Chondrocyte (in vitro differentiated cells): Measurements from ENCODE around the gene TASP1. TPM values are rescaled to one million over a fixed set of nuclear protein-coding genes. Genes with fewer than 3 reads are reported as not detected.

Experiments used
- DNase-seq: peaks from one replicate; pipeline ENCODE4 v3.0.0; 2021; ENCODE audit warnings: mixed read lengths, low spot score
- H3K27ac Mint-ChIP-seq: one replicate; pipeline ENCODE4 v1.8.0; 2021; ENCODE audit warnings: mild to moderate bottlenecking, moderate library complexity, mixed read lengths; ENCODE audit not compliant: unreplicated experiment
- H3K27me3 Mint-ChIP-seq: 2 replicates; pipeline ENCODE4 v1.8.0; 2021; ENCODE audit warnings: low read depth, mixed read lengths
- H3K36me3 Mint-ChIP-seq: 2 replicates; pipeline ENCODE4 v1.8.0; 2021; ENCODE audit warnings: low read depth, mixed read lengths
- H3K4me1 Mint-ChIP-seq: 2 replicates; pipeline ENCODE4 v1.8.0; 2021; ENCODE audit warnings: low read depth, mild to moderate bottlenecking, mixed read lengths
- H3K4me3 Mint-ChIP-seq: one replicate; pipeline ENCODE4 v1.8.0; 2021; ENCODE audit warnings: mild to moderate bottlenecking, moderate library complexity, mixed read lengths; ENCODE audit not compliant: unreplicated experiment
- H3K9me3 Mint-ChIP-seq: 2 replicates; pipeline ENCODE4 v1.8.0; 2021; ENCODE audit warnings: low read depth, mixed read lengths
- total RNA-seq: library from RNA; stranded (reverse); gene quantifications from 3 replicates; pipeline ENCODE4 v1.2.1, GENCODE V29; 2021
- TF ChIP-seq, protein P1 (sequence below): fragments of 200-600 bp; sonication (generic); IDR thresholded peaks from 2 replicates; pipeline ENCODE4 v1.5.0; 2021; ENCODE audit warnings: antibody characterized with exemption, mild to moderate bottlenecking, moderate library complexity

Gene TASP1
- total RNA-seq, 1 donor from 2014 or later = 9.0 TPM

- TF ChIP-seq, protein P1, sequence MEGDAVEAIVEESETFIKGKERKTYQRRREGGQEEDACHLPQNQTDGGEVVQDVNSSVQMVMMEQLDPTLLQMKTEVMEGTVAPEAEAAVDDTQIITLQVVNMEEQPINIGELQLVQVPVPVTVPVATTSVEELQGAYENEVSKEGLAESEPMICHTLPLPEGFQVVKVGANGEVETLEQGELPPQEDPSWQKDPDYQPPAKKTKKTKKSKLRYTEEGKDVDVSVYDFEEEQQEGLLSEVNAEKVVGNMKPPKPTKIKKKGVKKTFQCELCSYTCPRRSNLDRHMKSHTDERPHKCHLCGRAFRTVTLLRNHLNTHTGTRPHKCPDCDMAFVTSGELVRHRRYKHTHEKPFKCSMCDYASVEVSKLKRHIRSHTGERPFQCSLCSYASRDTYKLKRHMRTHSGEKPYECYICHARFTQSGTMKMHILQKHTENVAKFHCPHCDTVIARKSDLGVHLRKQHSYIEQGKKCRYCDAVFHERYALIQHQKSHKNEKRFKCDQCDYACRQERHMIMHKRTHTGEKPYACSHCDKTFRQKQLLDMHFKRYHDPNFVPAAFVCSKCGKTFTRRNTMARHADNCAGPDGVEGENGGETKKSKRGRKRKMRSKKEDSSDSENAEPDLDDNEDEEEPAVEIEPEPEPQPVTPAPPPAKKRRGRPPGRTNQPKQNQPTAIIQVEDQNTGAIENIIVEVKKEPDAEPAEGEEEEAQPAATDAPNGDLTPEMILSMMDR = no peak
- H3K36me3 Mint-ChIP-seq = peaks cover 3% of the 10 kb centered on the region
- peaks cover 3% of the 10 kb centered on the region for H3K9me3 Mint-ChIP-seq
- DNase-seq = no peak
- no peak overlapping the region for H3K4me3 Mint-ChIP-seq
- no peaks in the 10 kb centered on the region for H3K4me1 Mint-ChIP-seq
- H3K27me3 Mint-ChIP-seq = no peaks in the 10 kb centered on the region
- H3K27ac Mint-ChIP-seq = no peak overlapping the region
These were observed 71.1 kb downstream of the TASP1 start for GRCh38 chr20:13567663-13568062.

DNA sequence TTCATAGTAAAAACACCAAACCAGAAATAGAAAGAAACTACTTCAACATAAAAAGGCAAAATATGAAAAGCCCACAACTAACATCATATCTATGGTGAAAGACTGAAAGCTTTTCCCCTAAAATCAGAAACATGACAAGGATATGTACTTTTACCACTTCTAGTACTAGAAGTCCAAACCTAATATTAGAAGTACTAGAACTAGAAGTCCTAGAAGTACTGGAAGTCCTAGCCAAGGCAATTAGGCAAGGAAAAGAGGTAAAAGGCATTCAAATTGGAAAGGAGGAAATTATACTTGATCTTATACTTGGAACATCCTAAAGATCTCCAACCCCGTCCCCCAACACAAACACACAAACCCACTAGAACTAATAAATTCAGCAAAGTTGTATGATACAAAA lies 74.9 kb downstream of the TASP1 start:
- H3K9me3 Mint-ChIP-seq = peaks cover 3% of the 10 kb centered on the region
- H3K27me3 Mint-ChIP-seq = no peaks in the 10 kb centered on the region
- TF ChIP-seq, protein P1 = no peak
- H3K27ac Mint-ChIP-seq = no peak overlapping the region
- no peak overlapping the region for H3K4me3 Mint-ChIP-seq
- H3K4me1 Mint-ChIP-seq = no peaks in the 10 kb centered on the region
- H3K36me3 Mint-ChIP-seq = peaks cover 10% of the 10 kb centered on the region
- no peak for DNase-seq

DNA sequence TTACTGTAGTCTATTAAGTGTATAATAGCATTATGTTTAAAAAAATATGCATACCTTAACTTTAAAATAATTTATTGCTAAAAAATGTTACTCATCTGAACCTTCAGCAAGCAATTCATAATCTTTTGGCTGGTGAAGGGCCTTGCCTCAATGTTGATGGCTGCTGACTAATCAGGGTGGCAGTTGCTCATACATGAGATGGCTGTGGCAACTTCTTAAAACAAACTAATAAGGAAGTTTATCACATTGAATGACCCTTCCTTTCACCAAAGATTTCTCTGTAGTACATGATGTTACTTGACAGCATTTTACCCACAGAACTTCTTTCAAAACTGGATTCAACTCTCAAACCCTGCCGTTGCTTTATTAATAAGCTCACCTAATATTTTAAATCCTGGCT lies 84.0 kb downstream of the TASP1 start:
- peaks cover 12% of the 10 kb centered on the region for H3K36me3 Mint-ChIP-seq
- no peaks in the 10 kb centered on the region for H3K27me3 Mint-ChIP-seq
- H3K4me1 Mint-ChIP-seq = peaks cover 3% of the 10 kb centered on the region
- H3K9me3 Mint-ChIP-seq = no peaks in the 10 kb centered on the region
- no peak overlapping the region for H3K27ac Mint-ChIP-seq
- no peak for DNase-seq
- H3K4me3 Mint-ChIP-seq = no peak overlapping the region
- TF ChIP-seq, protein P1 = no peak

DNA sequence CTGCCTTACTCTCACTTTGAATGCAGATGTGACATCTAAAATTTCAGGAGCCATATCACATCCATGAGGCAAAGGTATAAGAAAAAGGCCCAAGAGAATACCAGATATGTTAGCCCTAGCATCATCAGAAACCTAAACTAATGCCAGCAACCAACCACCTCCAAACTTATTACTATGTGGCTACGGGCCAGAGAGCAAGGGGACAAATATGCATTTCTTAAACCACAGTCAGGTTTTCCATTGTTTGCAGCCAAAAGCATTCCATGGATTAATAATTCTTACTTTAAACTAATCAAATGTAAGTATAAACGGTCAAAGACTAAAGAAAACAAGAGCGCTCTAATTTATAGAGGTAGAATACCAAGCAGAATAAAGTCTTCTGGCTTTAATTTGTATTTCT lies 84.7 kb downstream of the TASP1 start:
- TF ChIP-seq, protein P1 = no peak
- H3K36me3 Mint-ChIP-seq = peaks cover 12% of the 10 kb centered on the region
- peaks cover 3% of the 10 kb centered on the region for H3K4me1 Mint-ChIP-seq
- no peaks in the 10 kb centered on the region for H3K27me3 Mint-ChIP-seq
- H3K27ac Mint-ChIP-seq = no peak overlapping the region
- H3K4me3 Mint-ChIP-seq = no peak overlapping the region
- no peak for DNase-seq
- no peaks in the 10 kb centered on the region for H3K9me3 Mint-ChIP-seq

DNA sequence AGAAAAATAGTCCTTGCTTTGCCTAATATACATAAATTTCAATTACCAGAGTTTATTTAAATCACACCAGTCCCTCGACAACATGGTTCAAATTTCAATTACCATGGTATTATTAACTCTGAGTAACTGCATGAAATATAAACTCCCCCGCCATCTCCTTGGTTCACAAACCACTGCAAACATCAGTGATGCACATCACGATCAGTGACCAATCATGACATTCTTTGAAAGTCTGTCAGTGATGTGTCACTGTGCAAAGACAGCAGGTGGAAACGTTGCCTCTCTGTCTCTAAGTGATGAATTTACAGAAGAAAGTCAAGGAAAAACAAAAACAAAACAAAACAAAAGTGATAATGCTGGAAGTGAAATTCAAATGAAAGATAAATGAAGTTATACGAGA lies 86.7 kb downstream of the TASP1 start:
- no peak for DNase-seq
- Mint-ChIP-seq H3K27ac (no peak overlapping the region), H3K9me3 (no peaks in the 10 kb centered on the region), H3K27me3 (no peaks in the 10 kb centered on the region), H3K36me3 (peaks cover 7% of the 10 kb centered on the region), H3K4me1 (peaks cover 3% of the 10 kb centered on the region), H3K4me3 (no peak overlapping the region)
- TF ChIP-seq, protein P1 = no peak
